ENCODE measurements around the gene SKI. TPM values are rescaled to one million over a fixed set of nuclear protein-coding genes. Genes with fewer than 3 reads are reported as not detected.

The SKI gene
- total and polyA plus RNA-seq, 8 donors: 55.8 to 89.0 (median 73.9) TPM

- Histone ChIP-seq H3K36me3 (no peaks in the 10 kb centered on the region), H3K4me1 (peaks cover 14 to 47% of the 10 kb centered on the region in 2 donors), H3K27ac (peak overlapping the region; percentile 95 to 98), H3K27me3 (peaks cover 0 to 9% of the 10 kb centered on the region in 2 donors), H3K4me3 (peak overlapping the region; percentile 46 to 51), H3K9me3 (no peaks in the 10 kb centered on the region)
- intact Hi-C loops (cut with DNase I): no loop called here
- no peak for TF ChIP-seq CTCF (IDR thresholded peaks at IDR 0.05)
- DNase-seq (peak; percentile 95 to 99 (median 98)), ATAC-seq (peak; percentile 85)
These were observed 568 bp upstream of the SKI start for GRCh38 chr1:2227346-2228156.

- no peaks in the 10 kb centered on the region for H3K9me3 ChIP-seq
- no peak for TF ChIP-seq CTCF (IDR thresholded peaks at IDR 0.05)
- H3K27ac ChIP-seq: peak overlapping the region; percentile 89 to 93
- intact Hi-C loops (cut with DNase I): no loop called here
- H3K4me1 ChIP-seq: peaks cover 24 to 56% of the 10 kb centered on the region in 2 donors
- H3K27me3 ChIP-seq: peaks cover 0 to 9% of the 10 kb centered on the region in 2 donors
- DNase-seq: peak in 1 of 4 donors; percentile 87
- H3K4me3 ChIP-seq: peak overlapping the region; percentile 69 to 93
- no peak for ATAC-seq
- no peaks in the 10 kb centered on the region for H3K36me3 ChIP-seq
These were observed 546 bp downstream of the SKI start for GRCh38 chr1:2228694-2229036.

GRCh38 chr1:2229037-2229864 is 1.1 kb downstream of the SKI start:
- H3K4me1 ChIP-seq: peaks cover 30 to 58% of the 10 kb centered on the region in 2 donors
- H3K27ac ChIP-seq: peak overlapping the region; percentile 89 to 93
- no peaks in the 10 kb centered on the region for H3K9me3 ChIP-seq
- no peaks in the 10 kb centered on the region for H3K36me3 ChIP-seq
- DNase-seq (peak in 3 of 4 donors; percentile 77 to 92 (median 89)), ATAC-seq (peak; percentile 1)
- H3K27me3 ChIP-seq: peaks cover 0 to 9% of the 10 kb centered on the region in 2 donors
- no peak for TF ChIP-seq CTCF (IDR thresholded peaks at IDR 0.05)
- H3K4me3 ChIP-seq: peak overlapping the region; percentile 69 to 93
- intact Hi-C loops (cut with DNase I): no loop called here

GRCh38 chr1:2229911-2230731 is 2.0 kb downstream of the SKI start:
- peak overlapping the region; percentile 69 to 93 for H3K4me3 ChIP-seq
- H3K27me3 ChIP-seq: peaks cover 0 to 9% of the 10 kb centered on the region in 2 donors
- no peak for TF ChIP-seq CTCF (IDR thresholded peaks at IDR 0.05)
- no peaks in the 10 kb centered on the region for H3K9me3 ChIP-seq
- H3K36me3 ChIP-seq: no peaks in the 10 kb centered on the region
- DNase-seq: peak in 1 of 4 donors; percentile 85
- peaks cover 38 to 67% of the 10 kb centered on the region in 2 donors for H3K4me1 ChIP-seq
- peak overlapping the region; percentile 89 to 93 for H3K27ac ChIP-seq
- intact Hi-C loops (cut with DNase I): loop anchor here in 1 of 2 donors (10.0 kb wide), 1 partner anchor 85 kb away; no protein-coding TSS in a partner anchor
- ATAC-seq: no peak
